K562 (cell line): ENCODE measurements around the gene IQSEC3. TPM values are rescaled to one million over a fixed set of nuclear protein-coding genes. Genes with fewer than 3 reads are reported as not detected.

Experiments
- ATAC-seq: fragments of 200-7000 bp; cut with Tn5 transposase; 3 replicates; pipeline ENCODE4 v1.9.1; 2020; ENCODE audit warnings: moderate library complexity
- BruUV-seq: library from RNA; stranded (reverse); fragments of 400-500 nt; replicated peaks from 2 replicates; lab custom pipeline; 2021; lab: Mats Ljungman, UMichigan
- CTCF ChIA-PET: fragments of 300-600 bp; formaldehyde crosslinking; extraction: SDS; loops from one replicate; lab custom pipeline; 2021; ENCODE audit warnings: low intra/inter-chr PET ratio; lab: Yijun Ruan, JAX
- POLR2A ChIA-PET: fragments of 300-600, 350-650 bp; sonication (Branson Sonifier 250); formaldehyde crosslinking; extraction: SDS; loops from one replicate; lab custom pipeline; 2021; ENCODE audit warnings: antibody characterized with exemption, inconsistent platforms; lab: Yijun Ruan, JAX
- DNase-seq, 4 experiments: peaks; one replicate each; pipeline versions ENCODE4 v3.0.0 to v3.0.0-alpha.2; 2011 to 2018; ENCODE audit warnings: low spot score in 3 of 4, mixed read lengths in 3 of 4; ENCODE audit errors: extremely low read depth in 1 of 4
- FAIRE-seq: peaks from 2 replicates; lab custom pipeline; 2011; peaks lifted over from hg19 to GRCh38; lab: Jason Lieb, UNC
- H2AFZ ChIP-seq: 2 replicates; pipeline ENCODE4 v1.6.0; 2011; ENCODE audit warnings: low read depth, low read length, control low read depth, inconsistent platforms
- H3K27ac ChIP-seq: fragments of 200-600 bp; 3 replicates; pipeline ENCODE4 v1.8.0; 2011; ENCODE audit warnings: low read depth, mild to moderate bottlenecking, control low read depth, inconsistent platforms, low read length, moderate library complexity, mixed read lengths; ENCODE audit errors: extremely low read depth
- H3K27me3 ChIP-seq, 2 experiments: fragments of 300-600 bp in 1 of 2; 2 replicates in 1 of 2; 3 replicates in 1 of 2; pipeline versions ENCODE4 v1.6.0 to v1.8.0; 2011; ENCODE audit warnings: inconsistent platforms in 2 of 2, low read length in 2 of 2, mild to moderate bottlenecking in 1 of 2, mixed read lengths in 1 of 2, moderate library complexity in 1 of 2; ENCODE audit not compliant: control insufficient read depth in 2 of 2, insufficient read depth in 2 of 2
- H3K36me3 ChIP-seq: fragments of 300-600 bp; 3 replicates; pipeline ENCODE4 v1.8.0; 2011; ENCODE audit warnings: mild to moderate bottlenecking, low read length, inconsistent platforms; ENCODE audit not compliant: control insufficient read depth, insufficient read depth
- H3K4me1 ChIP-seq, 2 experiments: fragments of 200-600 bp in 1 of 2; replicated peaks in 1 of 2; 2 replicates in 1 of 2; 3 replicates in 1 of 2; pipeline versions ENCODE4 v1.5.1 to v1.8.0; 2011; ENCODE audit warnings: inconsistent platforms in 2 of 2, low read length in 2 of 2, mild to moderate bottlenecking in 1 of 2, mixed read lengths in 1 of 2, moderate library complexity in 1 of 2; ENCODE audit not compliant: control insufficient read depth in 2 of 2, insufficient read depth in 2 of 2
- H3K4me2 ChIP-seq: 2 replicates; pipeline ENCODE4 v1.6.1; 2011; ENCODE audit warnings: low read length, control low read depth, inconsistent platforms, mixed read lengths; ENCODE audit not compliant: insufficient read depth
- H3K4me3 ChIP-seq: fragments of 200-600 bp; sonication (generic), shearing (Covaris generic); 2 replicates; pipeline ENCODE4 v1.5.1; 2016; ENCODE audit warnings: control low read depth, inconsistent platforms
- H3K79me2 ChIP-seq: fragments of 200-600 bp; 3 replicates; pipeline ENCODE4 v1.8.0; 2011; ENCODE audit warnings: low read length, inconsistent platforms; ENCODE audit not compliant: control insufficient read depth, insufficient read depth
- H3K9ac ChIP-seq, 2 experiments: 2 replicates each; pipeline versions ENCODE4 v1.6.0 to v1.6.1; 2011; ENCODE audit warnings: low read depth in 2 of 2, low read length in 2 of 2, control low read depth in 1 of 2, inconsistent platforms in 1 of 2, mild to moderate bottlenecking in 1 of 2, mixed read lengths in 1 of 2; ENCODE audit not compliant: insufficient read depth in 1 of 2
- H3K9me1 ChIP-seq: one replicate; pipeline ENCODE4 v1.6.0; 2011; ENCODE audit warnings: inconsistent platforms, mild to moderate bottlenecking, low read length, moderate library complexity; ENCODE audit not compliant: control insufficient read depth, insufficient read depth
- H3K9me3 ChIP-seq: replicated peaks from 2 replicates; pipeline ENCODE4 v1.5.1; 2011; ENCODE audit warnings: low read depth, low read length, inconsistent platforms; ENCODE audit not compliant: control insufficient read depth, insufficient read depth
- H4K20me1 ChIP-seq: replicated peaks from 2 replicates; pipeline ENCODE4 v1.6.1; 2011; ENCODE audit warnings: low read length, inconsistent platforms, mixed read lengths; ENCODE audit not compliant: control insufficient read depth, insufficient read depth
- CBFB ChIP-seq: sonication (generic); formaldehyde crosslinking; IDR thresholded peaks from 2 replicates; pipeline ENCODE4 v1.4.0; 2020; ENCODE audit warnings: mild to moderate bottlenecking, missing genetic modification reagents
- CEBPZ ChIP-seq: fragments of 150-350 bp; IDR thresholded peaks from 2 replicates; pipeline ENCODE4 v1.6.1; 2014; ENCODE audit warnings: low read depth, mild to moderate bottlenecking, low read length, borderline replicate concordance
- CTBP1 ChIP-seq: fragments of 450-650 bp; IDR thresholded peaks from 2 replicates; pipeline ENCODE4 v1.6.1; 2016; ENCODE audit warnings: borderline replicate concordance
- DIDO1 ChIP-seq: fragments of 450-650 bp; IDR thresholded peaks from 2 replicates; pipeline ENCODE4 v1.6.1; 2016; ENCODE audit warnings: low read depth, missing biosample characterization, missing genetic modification characterization
- ELK1 ChIP-seq: sonication (generic); formaldehyde crosslinking; IDR thresholded peaks from 2 replicates; pipeline ENCODE4 v1.8.1; 2022; ENCODE audit warnings: missing genetic modification reagents
- FOXP4 ChIP-seq: sonication (generic); formaldehyde crosslinking; IDR thresholded peaks from 2 replicates; pipeline ENCODE4 v1.8.0; 2022; ENCODE audit warnings: mild to moderate bottlenecking, missing genetic modification reagents, borderline replicate concordance
- MAZ ChIP-seq, 2 experiments: fragments of 450-650 bp in 1 of 2; sonication (generic) in 1 of 2; formaldehyde crosslinking; IDR thresholded peaks in 1 of 2; conservative IDR thresholded peaks in 1 of 2; 2 replicates each; pipeline versions ENCODE4 v1.4.0 to v1.5.0; 2020; ENCODE audit warnings: mild to moderate bottlenecking in 1 of 2, missing genetic modification reagents in 1 of 2
- MCM3 ChIP-seq: fragments of 450-650 bp; IDR thresholded peaks from 2 replicates; pipeline ENCODE4 v1.6.1; 2016
- MYBL2 ChIP-seq, 2 experiments: fragments of 450-650 bp in 1 of 2; sonication (generic) in 1 of 2; formaldehyde crosslinking in 1 of 2; IDR thresholded peaks; 2 replicates each; pipeline versions ENCODE4 v1.6.1 to v1.8.1; 2017 to 2022; ENCODE audit warnings: borderline replicate concordance in 1 of 2, inconsistent platforms in 1 of 2, low read depth in 1 of 2, mild to moderate bottlenecking in 1 of 2, missing genetic modification reagents in 1 of 2, moderate library complexity in 1 of 2
- NR4A1 ChIP-seq, 2 experiments: fragments of 250-450 bp in 1 of 2; fragments of 450-650 bp in 1 of 2; sonication (Bioruptor Pico) in 1 of 2; IDR thresholded peaks; 2 replicates each; pipeline versions ENCODE4 v1.4.0 to v1.6.1; 2016 to 2020; ENCODE audit warnings: mild to moderate bottlenecking in 2 of 2, missing compliant biosample characterization in 1 of 2, missing genetic modification characterization in 1 of 2, moderate library complexity in 1 of 2
- ZNF668 ChIP-seq: fragments of 250-450 bp; sonication (Bioruptor Pico); IDR thresholded peaks from 2 replicates; pipeline ENCODE4 v1.8.0; 2022; ENCODE audit warnings: mild to moderate bottlenecking, inconsistent platforms
- ZNF778 ChIP-seq: fragments of 450-650 bp; formaldehyde crosslinking; IDR thresholded peaks from 2 replicates; pipeline ENCODE4 v1.4.0; 2020; ENCODE audit warnings: mild to moderate bottlenecking, moderate library complexity
- WGBS: fragments of 100-300 bp; shearing (Covaris generic); methylation state at CpG from one replicate; pipeline ENCODE4 v1.1.6; 2016; ENCODE audit warnings: low coverage, mixed read lengths; ENCODE audit not compliant: insufficient coverage; ENCODE audit errors: missing lambda C conversion rate; 5-methylcytosine and 5-hydroxymethylcytosine counted together
- in situ Hi-C: fragments of 300-500 bp; cut with MboI; formaldehyde crosslinking; loops from 4 replicates; pipeline ENCODE4 v1.15.0; 2018; ENCODE audit warnings: inconsistent platforms, mixed read lengths
- intact Hi-C: fragments of 100-400 bp; cut with micrococcal nuclease; formaldehyde crosslinking; loops from 2 replicates; pipeline ENCODE4 v1.14.2; 2022
- polyA plus RNA-seq, 8 experiments: library from polyadenylated mRNA; depleted of rRNA in 4 of 8; stranded (reverse) in 5 of 8; unstranded in 3 of 8; fragments of >200 nt; fragmentation: Nextera tagmentation in 2 of 8; fragmentation: Illumina TruSeq in 1 of 8; extraction: Ambion mirVana in 2 of 8; extraction: Trizol in 1 of 8; gene quantifications; 2 replicates each; pipeline versions ENCODE4 v1.2.1 to v1.2.3, GENCODE V29; 2011 to 2014; ENCODE audit warnings: inconsistent platforms in 1 of 8, missing spikeins in 1 of 8
- total RNA-seq, 7 experiments: library from RNA; depleted of rRNA in 6 of 7; stranded (reverse); fragments of >200 nt in 6 of 7; fragmentation: Illumina TruSeq in 2 of 7; extraction: Trizol in 2 of 7; gene quantifications; 2 replicates each; pipeline versions ENCODE4 v1.2.1 to v1.2.3, GENCODE V29; 2011 to 2021; ENCODE audit warnings: low replicate concordance in 1 of 7
- TF ChIP-seq, protein P1 (sequence below): conservative IDR thresholded peaks from 2 replicates; pipeline ENCODE4 v1.6.1; 2011; ENCODE audit warnings: low read depth, mild to moderate bottlenecking, low read length; ENCODE audit not compliant: control insufficient read depth

Gene IQSEC3
- total and polyA plus RNA-seq, 9 of the 15 experiments (the other 6 are each of a cell fraction or from before 2014, with no cell fraction given), result under 0.01 to 0.25 (median 0.08) TPM; not detected in 3

GRCh38 chr12:198705-199104 is 132.1 kb downstream of the IQSEC3 start:
- no peak overlapping the region for H3K4me3 ChIP-seq
- H3K4me1 ChIP-seq, result peaks cover 2 to 6% of the 10 kb centered on the region in 2 experiments; a peak in 4 of 5 replicates
- H3K9me1 ChIP-seq, result no peaks in the 10 kb centered on the region
- in situ Hi-C loops (no loop called here), intact Hi-C loops (no loop called here)
- ChIA-PET CTCF (no interaction called here), POLR2A (interaction anchor here (0.6 kb wide), 1 partner anchor 126 kb away, joined by 4 read pairs; no protein-coding TSS in a partner anchor)
- BruUV-seq, result no TSS peak
- H3K79me2 ChIP-seq, result no peaks in the 10 kb centered on the region
- no peak overlapping the region for H3K4me2 ChIP-seq
- H3K27ac ChIP-seq, result no peak overlapping the region
- no peak for FAIRE-seq
- H3K27me3 ChIP-seq, result peaks cover 14 to 50% of the 10 kb centered on the region in 2 experiments
- H2AFZ ChIP-seq, result no peak overlapping the region
- no peak for TF ChIP-seq ELK1 (CRISPR knock-in tag)
- no peak for TF ChIP-seq ZNF778 (CRISPR knock-in tag)
- no peak for TF ChIP-seq MYBL2 (IDR thresholded peaks at IDR 0.05; ENCODE audit: low read depth)
- no peak for TF ChIP-seq MYBL2 (CRISPR knock-in tag; IDR thresholded peaks at IDR 0.05; ENCODE audit: borderline replicate concordance)
- no peak for TF ChIP-seq MAZ (CRISPR knock-in tag; conservative IDR thresholded peaks at IDR 0.05 in 1 of 2, IDR thresholded peaks at IDR 0.05 in 1 of 2)
- TF ChIP-seq DIDO1 (tag), result no peak
- TF ChIP-seq NR4A1 (CRISPR knock-in tag; IDR thresholded peaks at IDR 0.05), result no peak
- TF ChIP-seq NR4A1 (tag; IDR thresholded peaks at IDR 0.05), result no peak
- no peak for TF ChIP-seq ZNF668 (CRISPR knock-in tag)
- no peak for TF ChIP-seq CTBP1
- no peak for TF ChIP-seq CEBPZ
- no peak for TF ChIP-seq MCM3
- TF ChIP-seq FOXP4 (CRISPR knock-in tag), result no peak
- TF ChIP-seq, protein P1, sequence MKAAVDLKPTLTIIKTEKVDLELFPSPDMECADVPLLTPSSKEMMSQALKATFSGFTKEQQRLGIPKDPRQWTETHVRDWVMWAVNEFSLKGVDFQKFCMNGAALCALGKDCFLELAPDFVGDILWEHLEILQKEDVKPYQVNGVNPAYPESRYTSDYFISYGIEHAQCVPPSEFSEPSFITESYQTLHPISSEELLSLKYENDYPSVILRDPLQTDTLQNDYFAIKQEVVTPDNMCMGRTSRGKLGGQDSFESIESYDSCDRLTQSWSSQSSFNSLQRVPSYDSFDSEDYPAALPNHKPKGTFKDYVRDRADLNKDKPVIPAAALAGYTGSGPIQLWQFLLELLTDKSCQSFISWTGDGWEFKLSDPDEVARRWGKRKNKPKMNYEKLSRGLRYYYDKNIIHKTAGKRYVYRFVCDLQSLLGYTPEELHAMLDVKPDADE, result no peak
- TF ChIP-seq CBFB (CRISPR knock-in tag), result no peak
- no peaks in the 10 kb centered on the region for H3K9me3 ChIP-seq
- 4% methylated on average over 8 of the region's 9 CpGs for WGBS
- H4K20me1 ChIP-seq, result peaks cover 4% of the 10 kb centered on the region; the same call in 1 of the 2 replicates
- no peak for ATAC-seq
- H3K36me3 ChIP-seq, result no peaks in the 10 kb centered on the region
- H3K9ac ChIP-seq, result no peak overlapping the region
- DNase-seq, result no peak
